GM12878 (cell line): ENCODE data around the gene TARDBP.

Experiments used
- CHD1 ChIP-seq: IDR thresholded peaks from 2 replicates; pipeline ENCODE4 v1.6.1; 2012; ENCODE audit warnings: low read depth, low read length, improper control_type of control experiment
- CTCF ChIP-seq, 3 experiments: IDR thresholded peaks in 2 of 3; conservative IDR thresholded peaks in 1 of 3; 2 replicates each; pipeline ENCODE4 v1.5.1; 2011; ENCODE audit warnings: low read depth in 3 of 3, low read length in 3 of 3, mild to moderate bottlenecking in 3 of 3, control low read depth in 2 of 3, moderate library complexity in 2 of 3, inconsistent platforms in 1 of 3, mixed read lengths in 1 of 3; ENCODE audit not compliant: control insufficient read depth in 2 of 3, insufficient read depth in 1 of 3; ENCODE audit errors: extremely low read depth in 1 of 3
- EZH2 ChIP-seq: IDR thresholded peaks from 2 replicates; pipeline ENCODE4 v1.6.1; 2012; ENCODE audit warnings: low read depth, mild to moderate bottlenecking, control low read depth, inconsistent platforms, low read length, borderline replicate concordance; ENCODE audit not compliant: control insufficient read depth
- GABPA ChIP-seq: IDR thresholded peaks from 2 replicates; pipeline ENCODE4 v1.6.1; 2014; ENCODE audit warnings: antibody characterized with exemption, low read depth, mild to moderate bottlenecking, inconsistent platforms
- MXI1 ChIP-seq: fragments of 150-350 bp; IDR thresholded peaks from 2 replicates; pipeline ENCODE4 v1.6.1; 2011; ENCODE audit warnings: low read depth, mild to moderate bottlenecking, inconsistent platforms, low read length, improper control_type of control experiment
- POLR2A ChIP-seq: IDR thresholded peaks from 2 replicates; pipeline ENCODE4 v1.6.1; 2011; ENCODE audit warnings: low read depth, mild to moderate bottlenecking, low read length
- RAD51 ChIP-seq: fragments of 450-650 bp; IDR thresholded peaks from 2 replicates; pipeline ENCODE4 v1.6.1; 2016; ENCODE audit warnings: moderate library complexity, mild to moderate bottlenecking, inconsistent platforms
- SIN3A ChIP-seq: IDR thresholded peaks from 2 replicates; pipeline ENCODE4 v1.6.1; 2012; ENCODE audit warnings: low read depth, low read length, improper control_type of control experiment
- ZBTB40 ChIP-seq: fragments of 450-650 bp; IDR thresholded peaks from 2 replicates; pipeline ENCODE4 v1.6.1; 2016; ENCODE audit warnings: mild to moderate bottlenecking, moderate library complexity, borderline replicate concordance
- ZNF24 ChIP-seq: fragments of 450-650 bp; IDR thresholded peaks from 2 replicates; pipeline ENCODE4 v1.6.1; 2017; ENCODE audit warnings: antibody characterized with exemption, mild to moderate bottlenecking
- ZNF274 ChIP-seq: IDR thresholded peaks from one replicate; pipeline ENCODE4 v1.8.0; 2011; ENCODE audit not compliant: insufficient read length, insufficient read depth

DNA sequence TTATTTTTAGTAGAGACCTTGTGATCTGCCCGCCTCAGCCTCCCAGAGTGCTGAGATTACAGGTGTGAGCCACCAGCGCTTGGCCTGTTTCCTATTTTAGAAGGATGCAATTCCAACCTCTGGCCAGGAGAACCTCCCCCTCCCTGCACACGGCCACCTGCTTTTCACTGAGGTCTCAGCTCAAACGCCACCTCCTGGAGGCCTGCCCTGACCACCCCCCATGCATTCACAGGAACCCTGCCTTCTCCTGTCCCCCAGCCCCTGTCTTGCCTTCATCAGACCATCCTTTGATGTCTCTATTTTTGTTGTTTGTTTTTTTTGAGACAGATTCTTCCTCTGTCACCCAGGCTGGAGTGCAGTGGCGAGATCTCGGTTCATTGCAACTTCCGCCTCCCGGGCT is 45.0 kb downstream of the TARDBP start:
- TF ChIP-seq ZNF274: no peak
- no peak for TF ChIP-seq POLR2A
- no peak for TF ChIP-seq ZBTB40
- TF ChIP-seq CTCF (IDR thresholded peaks at IDR 0.05 in 2 of 3, conservative IDR thresholded peaks at IDR 0.05 in 1 of 3; ENCODE audit: control insufficient read depth in 2 of 3, extremely low read depth in 1 of 3, insufficient read depth in 1 of 3, low read depth in 3 of 3, low read length in 3 of 3): no peak
- no peak for TF ChIP-seq EZH2
- TF ChIP-seq SIN3A: no peak
- TF ChIP-seq RAD51: no peak
- TF ChIP-seq MXI1: no peak
- TF ChIP-seq CHD1: no peak
- TF ChIP-seq ZNF24: no peak
- no peak for TF ChIP-seq GABPA
